Forelimb muscle (tissue), 1 donor: ENCODE results near the gene CDC42BPB. TPM values are rescaled to one million over a fixed set of nuclear protein-coding genes. Genes with fewer than 3 reads are reported as not detected.

Experiments used
- DNase-seq: peaks from one replicate; pipeline ENCODE4 v3.0.0-alpha.2; 2013; ENCODE audit warnings: low read depth
- polyA plus RNA-seq: library from polyadenylated mRNA; unstranded; fragments of 120-200 nt; gene quantifications from one replicate; pipeline ENCODE4 v1.2.1, GENCODE V29; 2013; ENCODE audit not compliant: insufficient read length

The CDC42BPB gene
- polyA plus RNA-seq, 1 donor = 50.8 TPM

DNA sequence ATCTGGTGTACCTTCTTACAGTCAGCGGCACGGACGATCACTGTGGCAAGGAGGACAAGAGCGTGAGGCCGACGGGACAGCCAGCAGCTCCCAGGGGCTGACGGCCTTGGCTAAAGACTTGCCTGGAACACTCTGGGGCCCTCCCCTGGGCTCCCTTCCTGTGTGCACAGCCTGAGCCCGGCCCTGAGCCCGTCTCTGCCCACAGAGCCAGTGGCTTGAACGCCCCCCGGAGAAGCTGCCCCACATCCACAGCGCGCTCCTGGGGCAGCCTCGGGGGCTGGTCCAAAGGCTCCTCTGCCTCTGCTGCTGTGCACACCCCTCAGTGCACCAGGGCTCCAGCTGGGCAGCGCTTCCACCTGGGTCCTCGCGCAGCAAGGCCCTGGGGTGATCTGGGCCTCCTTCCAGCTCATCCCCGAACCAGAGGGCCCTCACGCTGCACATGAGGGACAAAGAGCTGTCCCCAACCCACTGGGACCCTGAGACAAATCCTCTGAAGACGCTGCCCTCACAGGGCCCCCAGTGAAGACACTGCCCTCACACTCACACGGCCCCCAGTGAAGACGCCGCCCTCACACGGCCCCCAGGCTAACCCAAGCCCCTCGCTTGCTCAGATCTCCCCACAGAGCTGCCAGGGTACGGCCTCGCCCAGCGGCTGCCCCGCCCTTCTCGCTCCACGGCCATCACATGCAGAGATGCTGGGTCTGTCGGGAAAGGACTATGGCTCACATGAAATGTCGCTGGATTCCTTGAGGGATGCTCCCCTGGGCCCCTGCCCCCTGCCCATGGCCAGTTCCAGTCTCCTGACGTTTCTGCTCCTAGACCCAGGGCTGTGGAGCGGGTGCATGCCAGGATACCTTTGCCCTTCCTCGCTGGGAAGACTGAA, 112.7 kb downstream of the CDC42BPB start:
- DNase-seq = no peak

- no peak for DNase-seq
Observed at GRCh38 chr14:102943979-102944378, 113.4 kb downstream of the CDC42BPB start.

DNA sequence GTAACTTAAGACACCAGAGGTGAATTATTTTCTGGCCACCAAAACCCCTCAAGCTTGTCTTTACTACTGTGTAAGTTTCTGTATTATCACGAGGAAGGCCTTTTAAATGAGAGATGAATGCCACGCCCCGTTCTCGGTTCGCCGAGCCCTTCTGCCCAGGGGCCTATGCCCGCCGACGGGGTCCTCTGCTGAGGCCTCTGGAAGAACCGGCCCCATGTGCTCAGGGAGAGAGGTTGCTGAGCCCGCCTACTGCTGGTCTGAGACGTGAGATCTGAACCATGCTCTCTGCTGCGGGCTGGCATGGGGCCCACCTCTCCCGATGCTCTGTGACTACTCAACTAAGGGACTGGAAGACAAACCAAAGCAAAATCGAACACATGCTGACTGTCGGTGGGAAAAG, 113.9 kb downstream of the CDC42BPB start:
- no peak for DNase-seq

GRCh38 chr14:102942069-102942468, 115.3 kb downstream of the CDC42BPB start:
- no peak for DNase-seq

DNA sequence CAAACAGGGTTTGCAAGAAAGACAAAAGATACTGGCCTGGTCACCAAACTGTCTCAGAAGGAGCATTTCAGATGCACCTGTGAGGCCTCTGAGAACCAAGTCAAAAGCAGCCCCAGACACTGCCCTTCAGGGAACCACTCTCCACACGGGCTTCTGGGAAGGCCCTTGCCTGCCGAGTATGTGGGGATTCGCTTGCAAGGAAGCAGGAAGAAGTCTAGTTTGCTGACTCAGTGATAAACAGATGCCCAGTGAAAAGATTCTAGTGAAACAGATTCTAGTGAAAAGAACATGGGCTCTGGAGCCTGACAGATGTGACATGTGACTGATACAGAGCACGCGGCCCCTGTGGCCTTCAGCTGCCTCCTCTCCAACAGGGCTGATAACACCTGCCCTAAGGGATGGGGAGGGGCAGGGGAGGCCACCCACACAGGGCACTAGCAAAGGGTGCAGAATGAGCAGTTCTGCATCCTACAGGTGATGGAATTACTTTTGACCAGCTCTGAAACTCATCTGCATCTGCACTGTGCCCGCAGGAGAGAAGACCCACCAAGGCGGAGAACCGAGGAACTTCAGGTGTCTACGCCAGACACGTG, 115.8 kb downstream of the CDC42BPB start:
- no peak for DNase-seq

DNA sequence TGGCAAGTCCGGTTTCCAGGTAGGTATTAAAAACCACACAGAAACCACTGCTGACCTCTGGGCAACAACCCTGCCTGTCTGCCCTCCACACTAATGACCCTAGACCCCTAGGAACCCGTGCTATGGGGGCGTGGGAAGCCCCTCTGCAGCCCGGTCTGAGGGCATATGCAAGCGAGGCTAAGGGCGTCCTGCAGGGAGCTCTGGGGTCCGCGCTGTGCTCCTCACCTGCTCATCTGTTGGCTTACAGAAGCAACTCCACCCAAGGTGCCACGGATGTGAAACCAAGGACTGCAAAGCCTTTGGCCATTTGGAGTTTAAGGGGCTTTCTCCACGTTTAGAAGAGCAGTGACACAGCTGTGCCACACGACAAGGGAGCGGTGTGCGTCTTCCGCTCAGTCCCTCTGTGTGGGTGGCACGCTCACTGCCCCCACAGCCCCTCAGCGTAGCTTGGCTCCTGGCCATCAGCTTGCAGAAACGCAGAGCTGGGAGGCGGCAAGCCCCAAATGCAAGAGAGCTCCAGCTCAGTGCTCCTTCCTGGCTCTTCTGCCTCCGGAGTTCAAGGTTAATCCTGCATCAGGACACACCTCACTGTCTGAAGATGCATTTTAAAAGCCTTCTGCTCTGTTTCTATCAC, 116.5 kb downstream of the CDC42BPB start:
- DNase-seq = no peak

- no peak for DNase-seq
Observed at GRCh38 chr14:102939820-102940561, 117.4 kb downstream of the CDC42BPB start.

- no peak for DNase-seq
Observed at GRCh38 chr14:102939329-102939728, 118.0 kb downstream of the CDC42BPB start.

DNA sequence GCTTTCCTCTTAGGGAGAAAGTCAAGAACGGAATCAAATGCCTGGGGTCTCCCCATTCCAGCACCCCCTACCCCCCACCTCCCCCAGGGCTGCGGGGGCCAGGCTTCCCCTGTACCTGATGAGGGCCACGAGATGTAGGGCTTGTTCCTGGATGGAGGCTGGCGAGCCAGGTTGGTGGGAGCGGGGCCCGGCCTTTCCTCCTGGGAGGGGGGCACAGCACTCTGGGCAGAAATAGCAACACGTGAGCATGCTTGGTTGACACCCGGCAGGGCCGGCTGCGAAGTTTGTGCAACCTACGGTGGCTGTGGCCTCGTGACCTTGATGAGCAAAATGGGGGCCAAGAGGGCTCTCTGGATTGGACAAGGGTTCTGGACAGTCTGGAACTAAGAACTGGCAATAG, 119.2 kb downstream of the CDC42BPB start:
- no peak for DNase-seq

DNA sequence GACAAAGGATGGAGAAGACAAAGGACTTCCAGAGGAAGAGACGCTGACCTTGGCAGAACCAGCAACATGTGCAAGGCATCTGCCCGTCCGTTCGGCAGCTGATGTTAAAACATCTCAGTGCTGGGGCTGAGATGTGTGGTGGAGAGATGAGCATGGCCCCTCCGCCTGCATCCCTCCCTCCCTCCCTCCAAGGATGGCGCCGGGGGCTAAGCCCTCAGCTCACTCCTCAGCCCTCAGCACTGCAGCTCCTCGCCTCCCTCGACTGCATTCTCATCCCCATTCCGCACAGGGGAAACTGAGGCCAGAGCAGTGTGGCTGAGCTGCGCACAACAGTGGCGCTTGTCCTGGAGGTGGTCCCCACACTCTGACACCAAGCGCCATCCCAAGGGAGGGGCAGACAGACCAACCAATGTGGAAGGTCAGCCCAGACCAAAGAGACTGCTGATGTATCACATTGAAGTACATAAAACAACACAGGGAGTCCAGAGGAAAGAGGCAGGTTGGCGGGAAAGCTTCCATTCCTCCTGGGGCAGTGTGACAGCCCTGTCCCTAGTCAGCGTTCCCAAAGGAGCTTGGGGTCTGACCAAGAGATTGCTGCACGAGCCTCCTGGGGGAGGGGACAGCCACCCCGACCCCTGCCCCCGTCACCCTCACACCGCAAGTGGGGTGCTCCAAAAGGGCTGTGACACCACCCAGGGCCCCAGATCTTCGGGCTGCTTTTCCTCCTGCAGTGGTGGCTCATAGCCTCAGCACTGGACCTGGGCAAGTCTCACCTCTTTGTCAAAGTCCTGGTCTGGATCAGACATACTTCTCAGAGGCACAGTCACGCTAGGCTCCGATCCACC, 119.8 kb downstream of the CDC42BPB start:
- no peak for DNase-seq

- no peak for DNase-seq
Observed at GRCh38 chr14:102935756-102936155, 121.6 kb downstream of the CDC42BPB start.

DNA sequence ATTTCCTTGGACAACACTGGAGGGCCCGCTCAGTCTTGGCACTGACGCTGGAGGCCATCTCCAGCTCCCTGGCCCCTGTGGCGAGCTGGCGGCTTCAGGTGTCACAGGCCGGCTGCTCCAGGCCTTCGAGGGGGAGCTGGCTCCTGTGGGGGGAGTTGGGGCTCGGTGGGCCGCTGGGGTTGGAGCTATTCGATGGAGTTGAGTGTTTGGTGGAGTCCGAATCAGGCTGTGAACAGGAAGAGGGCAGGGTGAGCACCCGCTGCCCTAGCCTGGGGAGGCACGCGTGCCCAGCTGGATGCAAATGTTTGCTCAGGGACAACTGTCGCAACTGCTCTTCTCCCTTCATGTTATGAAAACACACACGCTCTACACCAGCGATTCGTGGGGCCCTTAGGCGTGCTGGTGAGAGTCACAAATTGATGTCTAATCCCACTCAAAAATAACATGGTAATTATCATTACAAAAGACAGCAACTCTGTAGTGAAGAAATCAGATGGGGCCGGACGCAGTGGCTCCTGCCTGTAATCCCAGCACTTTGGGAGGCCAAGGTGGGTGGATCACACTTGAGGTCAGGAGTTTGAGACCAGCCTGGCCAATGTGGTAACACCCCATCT, 123.6 kb downstream of the CDC42BPB start:
- no peak for DNase-seq

DNA sequence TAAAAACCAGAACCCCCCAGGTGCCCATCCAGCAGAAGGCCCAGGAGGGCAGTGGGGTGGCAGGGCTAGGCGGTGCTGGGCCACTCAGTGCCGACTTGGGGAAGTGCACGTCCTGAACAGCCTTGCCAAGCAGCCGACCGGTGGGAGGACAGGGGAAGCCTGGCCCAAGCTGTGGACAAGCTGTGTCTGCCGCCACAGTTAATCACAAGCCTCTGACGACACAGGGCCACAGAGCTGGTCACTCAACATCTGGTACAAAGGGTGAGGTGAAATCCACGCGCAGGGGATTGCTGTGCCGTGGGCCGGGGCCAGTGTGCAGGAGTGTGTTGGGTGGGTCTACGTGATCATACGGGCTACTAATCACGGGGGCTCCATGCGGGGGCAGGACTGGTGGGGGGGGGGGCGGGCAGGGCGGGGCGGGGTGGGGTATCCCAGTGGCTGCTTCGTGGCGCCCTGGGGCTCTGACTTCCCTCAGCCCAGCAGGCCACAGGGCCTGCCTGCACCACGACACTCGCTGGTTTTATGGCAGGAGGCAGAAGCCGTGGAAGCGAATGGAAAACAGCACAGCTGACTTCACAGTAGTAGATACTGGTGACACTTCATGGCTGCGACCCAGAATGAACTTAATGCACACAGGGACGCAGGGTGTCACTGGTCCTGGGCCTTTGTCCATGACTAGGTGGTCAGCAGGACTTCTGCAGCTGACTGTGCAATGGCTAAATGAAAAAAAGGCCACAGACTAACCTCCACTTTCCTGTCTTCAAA, 124.7 kb downstream of the CDC42BPB start:
- no peak for DNase-seq

DNA sequence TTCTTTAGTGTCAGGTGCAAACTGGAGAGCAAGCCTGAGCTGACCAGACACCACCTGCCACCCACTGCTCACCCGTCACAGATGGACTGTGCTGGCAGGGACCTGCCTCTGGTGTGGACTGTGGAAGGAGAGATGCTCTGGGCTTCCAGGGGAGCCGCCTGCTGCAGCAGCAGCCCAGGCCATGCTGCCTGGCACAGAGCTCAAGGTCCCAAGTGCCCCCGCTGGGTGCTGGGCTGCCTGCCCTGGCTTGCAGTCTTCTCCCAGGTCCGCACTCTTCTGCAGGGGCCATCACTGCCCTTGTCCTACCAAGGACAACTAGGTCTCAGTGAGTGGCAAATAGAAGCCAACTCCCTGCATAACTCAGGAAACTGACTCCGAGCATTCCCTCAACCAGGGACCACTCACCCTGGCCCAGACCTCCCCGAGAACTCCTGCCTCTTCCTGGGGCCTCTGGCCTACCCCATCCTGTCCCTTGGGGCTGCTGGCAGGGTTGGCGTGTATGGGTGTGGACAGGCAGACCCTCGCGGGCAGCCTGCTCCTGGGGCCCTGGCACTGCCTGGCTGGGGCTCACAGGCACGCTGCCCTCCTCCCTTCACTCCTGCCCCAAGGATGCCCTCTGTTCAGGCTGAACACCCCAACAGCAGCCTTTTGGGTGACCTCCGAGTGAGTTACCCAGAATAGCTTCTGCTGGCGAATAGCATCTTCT, 125.6 kb downstream of the CDC42BPB start:
- no peak for DNase-seq

- no peak for DNase-seq
Observed at GRCh38 chr14:102930753-102931579, 126.4 kb downstream of the CDC42BPB start.

DNA sequence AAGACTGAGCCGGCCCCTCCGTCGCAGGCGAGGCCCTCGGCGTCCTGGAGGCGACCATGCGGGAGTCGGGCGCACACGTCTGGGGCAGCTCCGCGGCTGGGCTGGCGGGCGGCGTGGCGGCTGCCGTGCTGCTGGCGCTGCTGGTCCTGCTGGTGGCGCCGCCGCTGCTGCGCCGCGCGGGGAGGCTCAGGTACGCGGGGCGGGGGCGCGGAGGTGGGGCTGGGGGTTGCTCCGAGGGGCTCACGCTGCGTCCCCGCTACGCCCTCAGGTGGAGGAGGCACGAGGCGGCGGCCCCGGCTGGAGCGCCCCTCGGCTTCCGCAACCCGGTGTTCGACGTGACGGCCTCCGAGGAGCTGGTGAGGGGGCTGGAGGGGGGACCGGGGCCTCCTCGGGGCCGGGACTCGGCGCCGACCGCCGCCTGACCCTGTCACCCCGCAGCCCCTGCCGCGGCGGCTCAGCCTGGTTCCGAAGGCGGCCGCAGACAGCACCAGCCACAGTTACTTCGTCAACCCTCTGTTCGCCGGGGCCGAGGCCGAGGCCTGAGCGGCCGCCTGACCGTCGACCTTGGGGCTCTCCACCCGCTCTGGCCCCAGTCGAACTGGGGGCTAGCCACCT, 127.1 kb downstream of the CDC42BPB start:
- DNase-seq = no peak

DNA sequence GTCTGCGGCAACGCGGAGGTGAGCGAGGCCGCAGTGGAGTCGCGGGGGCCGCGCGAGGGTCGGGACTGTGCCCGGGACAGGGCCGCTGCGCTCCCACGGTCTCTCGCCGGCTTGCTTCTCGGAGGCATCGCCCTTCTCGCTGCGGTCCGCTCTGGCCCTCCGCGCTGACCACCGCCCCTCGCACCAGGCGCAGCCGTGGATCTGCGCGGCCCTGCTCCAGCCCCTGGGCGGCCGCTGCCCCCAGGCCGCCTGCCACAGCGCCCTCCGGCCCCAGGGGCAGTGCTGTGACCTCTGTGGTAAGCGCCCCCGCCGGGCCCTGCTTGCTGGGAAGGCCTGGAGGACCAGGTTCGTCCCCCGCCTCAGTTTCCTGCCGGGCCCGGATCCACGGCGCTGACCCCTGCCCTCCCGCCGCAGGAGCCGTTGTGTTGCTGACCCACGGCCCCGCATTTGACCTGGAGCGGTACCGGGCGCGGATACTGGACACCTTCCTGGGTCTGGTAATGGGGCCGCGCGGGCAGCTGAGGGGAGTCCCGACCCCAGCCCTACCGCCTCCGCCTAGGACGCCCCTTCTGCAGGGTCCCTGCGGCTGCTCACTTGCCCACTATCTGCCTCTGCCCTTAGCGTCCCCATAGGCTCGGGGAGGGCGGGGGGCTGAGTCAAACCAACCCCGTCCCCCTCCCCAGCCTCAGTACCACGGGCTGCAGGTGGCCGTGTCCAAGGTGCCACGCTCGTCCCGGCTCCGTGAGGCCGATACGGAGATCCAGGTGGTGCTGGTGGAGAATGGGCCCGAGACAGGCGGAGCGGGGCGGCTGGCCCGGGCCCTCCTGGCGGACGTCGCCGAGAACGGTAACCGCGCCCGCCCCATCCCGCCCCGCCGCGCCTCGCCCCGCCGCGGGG, 127.9 kb downstream of the CDC42BPB start:
- no peak for DNase-seq
